SK-N-SH treated with all-trans-retinoic acid at 6 μM for 48 hours (cell line): ENCODE data around the gene TRIM15.

Experiments used
- ATAC-seq: fragments of 200-7000 bp; cut with Tn5 transposase; 3 replicates; pipeline ENCODE4 v1.9.1; 2020; ENCODE audit warnings: mild to moderate bottlenecking, moderate library complexity
- ARNTL ChIP-seq: fragments of 450-650 bp; formaldehyde crosslinking; IDR thresholded peaks from 2 replicates; pipeline ENCODE4 v1.5.0; 2020; ENCODE audit warnings: low read depth, mild to moderate bottlenecking, moderate library complexity, borderline replicate concordance
- BACH2 ChIP-seq: fragments of 250-450 bp; sonication (Bioruptor Pico); IDR thresholded peaks from 2 replicates; pipeline ENCODE4 v1.9.0; 2021; ENCODE audit warnings: mild to moderate bottlenecking, borderline replicate concordance
- CSDC2 ChIP-seq: fragments of 250-450 bp; sonication (Bioruptor Pico); IDR thresholded peaks from 2 replicates; pipeline ENCODE4 v1.5.0; 2020; ENCODE audit warnings: mild to moderate bottlenecking, moderate library complexity
- ESRRG ChIP-seq: fragments of 250-450 bp; sonication (Bioruptor Pico); IDR thresholded peaks from 2 replicates; pipeline ENCODE4 v1.6.1; 2021; ENCODE audit warnings: mild to moderate bottlenecking
- GLIS3 ChIP-seq: fragments of 250-450 bp; sonication (Bioruptor Pico); IDR thresholded peaks from 2 replicates; pipeline ENCODE4 v1.5.0; 2020; ENCODE audit warnings: mild to moderate bottlenecking, moderate library complexity
- ISL1 ChIP-seq: fragments of 250-450 bp; sonication (Bioruptor Pico); IDR thresholded peaks from 2 replicates; pipeline ENCODE4 v2.1.2; 2022; ENCODE audit warnings: mild to moderate bottlenecking, moderate library complexity
- OSR1 ChIP-seq: fragments of 250-450 bp; sonication (Bioruptor Pico); IDR thresholded peaks from 2 replicates; pipeline ENCODE4 v1.8.0; 2022; ENCODE audit warnings: moderate library complexity, mild to moderate bottlenecking, inconsistent platforms
- PPARA ChIP-seq: fragments of 250-450 bp; sonication (Bioruptor Pico); IDR thresholded peaks from 2 replicates; pipeline ENCODE4 v1.5.0; 2020; ENCODE audit warnings: mild to moderate bottlenecking, borderline replicate concordance
- RARB ChIP-seq: fragments of 250-450 bp; sonication (Bioruptor Pico); IDR thresholded peaks from 2 replicates; pipeline ENCODE4 v1.8.0; 2021; ENCODE audit warnings: mild to moderate bottlenecking, moderate library complexity
- SNAI2 ChIP-seq: fragments of 250-450 bp; sonication (Bioruptor Pico); IDR thresholded peaks from 2 replicates; pipeline ENCODE4 v1.5.0; 2020; ENCODE audit warnings: mild to moderate bottlenecking, moderate library complexity
- TCF4 ChIP-seq: fragments of 250-450 bp; sonication (Bioruptor Pico); IDR thresholded peaks from 2 replicates; pipeline ENCODE4 v1.8.0; 2021; ENCODE audit warnings: mild to moderate bottlenecking, moderate library complexity, borderline replicate concordance
- TOX ChIP-seq: fragments of 250-450 bp; sonication (Bioruptor Pico); IDR thresholded peaks from 2 replicates; pipeline ENCODE4 v1.8.0; 2021; ENCODE audit warnings: mild to moderate bottlenecking, moderate library complexity, borderline replicate concordance
- ZFP3 ChIP-seq: fragments of 250-450 bp; sonication (Bioruptor Pico); IDR thresholded peaks from 2 replicates; pipeline ENCODE4 v1.5.0; 2020; ENCODE audit warnings: mild to moderate bottlenecking, moderate library complexity
- ZFP30 ChIP-seq: fragments of 450-650 bp; formaldehyde crosslinking; IDR thresholded peaks from 2 replicates; pipeline ENCODE4 v1.5.0; 2022; ENCODE audit warnings: mild to moderate bottlenecking, moderate library complexity
- ZNF8 ChIP-seq: fragments of 450-650 bp; formaldehyde crosslinking; IDR thresholded peaks from 2 replicates; pipeline ENCODE4 v1.5.0; 2020; ENCODE audit warnings: mild to moderate bottlenecking, moderate library complexity
- TF ChIP-seq, protein P1 (sequence below): fragments of 250-450 bp; sonication (Bioruptor Pico); IDR thresholded peaks from 2 replicates; pipeline ENCODE4 v1.8.0; 2020; ENCODE audit warnings: mild to moderate bottlenecking, moderate library complexity, borderline replicate concordance
- TF ChIP-seq, protein P2 (sequence below): fragments of 250-450 bp; sonication (Bioruptor Pico); IDR thresholded peaks from 2 replicates; pipeline ENCODE4 v1.5.0; 2020; ENCODE audit warnings: mild to moderate bottlenecking, moderate library complexity
- TF ChIP-seq, protein P3 (sequence below): fragments of 250-450 bp; sonication (Bioruptor Pico); IDR thresholded peaks from 2 replicates; pipeline ENCODE4 v1.8.0; 2021; ENCODE audit warnings: low read depth, mild to moderate bottlenecking, moderate library complexity, borderline replicate concordance
- TF ChIP-seq, protein P4 (sequence below): fragments of 250-450 bp; sonication (Bioruptor Pico); IDR thresholded peaks from 2 replicates; pipeline ENCODE4 v1.5.1; 2021; ENCODE audit warnings: mild to moderate bottlenecking, moderate library complexity
- TF ChIP-seq, protein P5 (sequence below): fragments of 250-450 bp; sonication (Bioruptor Pico); IDR thresholded peaks from 2 replicates; pipeline ENCODE4 v1.5.1; 2020; ENCODE audit warnings: low read depth, mild to moderate bottlenecking, moderate library complexity

The TRIM15 gene

DNA sequence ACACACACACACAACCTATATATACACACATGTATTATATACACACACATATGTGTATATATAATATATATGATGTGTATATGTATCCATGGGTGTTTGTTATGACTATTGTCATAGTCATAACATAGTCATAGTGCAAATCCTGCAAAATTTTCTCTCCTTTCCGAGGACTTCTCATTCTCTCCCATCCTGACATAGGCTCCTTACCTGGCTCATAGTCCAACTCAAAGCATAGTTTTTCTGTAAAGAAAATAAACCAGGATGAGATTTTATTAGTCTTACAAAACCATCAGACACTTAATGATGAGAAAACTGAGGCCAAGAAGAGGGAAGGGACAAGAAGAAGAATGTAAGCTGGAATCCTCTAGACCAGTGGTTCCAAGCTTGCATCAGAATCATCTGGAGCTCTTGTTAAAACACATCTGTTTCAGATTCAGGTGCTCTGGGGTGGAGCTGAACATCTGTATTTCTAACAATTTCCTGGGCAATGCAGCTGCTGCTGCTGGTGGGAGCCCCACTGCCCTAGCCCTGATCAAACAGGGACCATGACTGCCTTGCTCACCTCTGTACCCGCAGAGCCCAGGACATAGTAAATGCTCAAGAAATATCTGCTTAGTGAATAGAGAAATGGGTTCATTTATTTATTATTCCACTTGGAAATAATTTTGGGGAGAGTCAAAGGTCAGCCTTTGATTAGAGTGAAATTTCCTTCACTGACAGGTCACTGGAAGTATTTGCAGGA, 7.7 kb upstream of the TRIM15 start:
- TF ChIP-seq OSR1 (no peak), RARB (CRISPR knock-in tag) (no peak), ISL1 (CRISPR knock-in tag) (no peak), SNAI2 (no peak), CSDC2 (CRISPR knock-in tag) (no peak), ARNTL (CRISPR knock-in tag) (no peak), PPARA (no peak), TCF4 (no peak), GLIS3 (CRISPR knock-in tag) (no peak), TOX (CRISPR knock-in tag) (no peak), ZFP30 (no peak), ZFP3 (no peak), ZNF8 (CRISPR knock-in tag) (no peak), BACH2 (CRISPR knock-in tag) (no peak), ESRRG (no peak)
- TF ChIP-seq, protein P1, sequence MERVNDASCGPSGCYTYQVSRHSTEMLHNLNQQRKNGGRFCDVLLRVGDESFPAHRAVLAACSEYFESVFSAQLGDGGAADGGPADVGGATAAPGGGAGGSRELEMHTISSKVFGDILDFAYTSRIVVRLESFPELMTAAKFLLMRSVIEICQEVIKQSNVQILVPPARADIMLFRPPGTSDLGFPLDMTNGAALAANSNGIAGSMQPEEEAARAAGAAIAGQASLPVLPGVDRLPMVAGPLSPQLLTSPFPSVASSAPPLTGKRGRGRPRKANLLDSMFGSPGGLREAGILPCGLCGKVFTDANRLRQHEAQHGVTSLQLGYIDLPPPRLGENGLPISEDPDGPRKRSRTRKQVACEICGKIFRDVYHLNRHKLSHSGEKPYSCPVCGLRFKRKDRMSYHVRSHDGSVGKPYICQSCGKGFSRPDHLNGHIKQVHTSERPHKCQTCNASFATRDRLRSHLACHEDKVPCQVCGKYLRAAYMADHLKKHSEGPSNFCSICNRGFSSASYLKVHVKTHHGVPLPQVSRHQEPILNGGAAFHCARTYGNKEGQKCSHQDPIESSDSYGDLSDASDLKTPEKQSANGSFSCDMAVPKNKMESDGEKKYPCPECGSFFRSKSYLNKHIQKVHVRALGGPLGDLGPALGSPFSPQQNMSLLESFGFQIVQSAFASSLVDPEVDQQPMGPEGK (CRISPR knock-in tag), result no peak
- TF ChIP-seq, protein P2, sequence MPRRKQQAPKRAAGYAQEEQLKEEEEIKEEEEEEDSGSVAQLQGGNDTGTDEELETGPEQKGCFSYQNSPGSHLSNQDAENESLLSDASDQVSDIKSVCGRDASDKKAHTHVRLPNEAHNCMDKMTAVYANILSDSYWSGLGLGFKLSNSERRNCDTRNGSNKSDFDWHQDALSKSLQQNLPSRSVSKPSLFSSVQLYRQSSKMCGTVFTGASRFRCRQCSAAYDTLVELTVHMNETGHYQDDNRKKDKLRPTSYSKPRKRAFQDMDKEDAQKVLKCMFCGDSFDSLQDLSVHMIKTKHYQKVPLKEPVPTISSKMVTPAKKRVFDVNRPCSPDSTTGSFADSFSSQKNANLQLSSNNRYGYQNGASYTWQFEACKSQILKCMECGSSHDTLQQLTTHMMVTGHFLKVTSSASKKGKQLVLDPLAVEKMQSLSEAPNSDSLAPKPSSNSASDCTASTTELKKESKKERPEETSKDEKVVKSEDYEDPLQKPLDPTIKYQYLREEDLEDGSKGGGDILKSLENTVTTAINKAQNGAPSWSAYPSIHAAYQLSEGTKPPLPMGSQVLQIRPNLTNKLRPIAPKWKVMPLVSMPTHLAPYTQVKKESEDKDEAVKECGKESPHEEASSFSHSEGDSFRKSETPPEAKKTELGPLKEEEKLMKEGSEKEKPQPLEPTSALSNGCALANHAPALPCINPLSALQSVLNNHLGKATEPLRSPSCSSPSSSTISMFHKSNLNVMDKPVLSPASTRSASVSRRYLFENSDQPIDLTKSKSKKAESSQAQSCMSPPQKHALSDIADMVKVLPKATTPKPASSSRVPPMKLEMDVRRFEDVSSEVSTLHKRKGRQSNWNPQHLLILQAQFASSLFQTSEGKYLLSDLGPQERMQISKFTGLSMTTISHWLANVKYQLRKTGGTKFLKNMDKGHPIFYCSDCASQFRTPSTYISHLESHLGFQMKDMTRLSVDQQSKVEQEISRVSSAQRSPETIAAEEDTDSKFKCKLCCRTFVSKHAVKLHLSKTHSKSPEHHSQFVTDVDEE, result no peak
- TF ChIP-seq, protein P3, sequence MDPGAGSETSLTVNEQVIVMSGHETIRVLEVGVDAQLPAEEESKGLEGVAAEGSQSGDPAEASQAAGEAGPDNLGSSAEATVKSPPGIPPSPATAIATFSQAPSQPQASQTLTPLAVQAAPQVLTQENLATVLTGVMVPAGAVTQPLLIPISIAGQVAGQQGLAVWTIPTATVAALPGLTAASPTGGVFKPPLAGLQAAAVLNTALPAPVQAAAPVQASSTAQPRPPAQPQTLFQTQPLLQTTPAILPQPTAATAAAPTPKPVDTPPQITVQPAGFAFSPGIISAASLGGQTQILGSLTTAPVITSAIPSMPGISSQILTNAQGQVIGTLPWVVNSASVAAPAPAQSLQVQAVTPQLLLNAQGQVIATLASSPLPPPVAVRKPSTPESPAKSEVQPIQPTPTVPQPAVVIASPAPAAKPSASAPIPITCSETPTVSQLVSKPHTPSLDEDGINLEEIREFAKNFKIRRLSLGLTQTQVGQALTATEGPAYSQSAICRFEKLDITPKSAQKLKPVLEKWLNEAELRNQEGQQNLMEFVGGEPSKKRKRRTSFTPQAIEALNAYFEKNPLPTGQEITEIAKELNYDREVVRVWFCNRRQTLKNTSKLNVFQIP, result no peak
- TF ChIP-seq, protein P4, sequence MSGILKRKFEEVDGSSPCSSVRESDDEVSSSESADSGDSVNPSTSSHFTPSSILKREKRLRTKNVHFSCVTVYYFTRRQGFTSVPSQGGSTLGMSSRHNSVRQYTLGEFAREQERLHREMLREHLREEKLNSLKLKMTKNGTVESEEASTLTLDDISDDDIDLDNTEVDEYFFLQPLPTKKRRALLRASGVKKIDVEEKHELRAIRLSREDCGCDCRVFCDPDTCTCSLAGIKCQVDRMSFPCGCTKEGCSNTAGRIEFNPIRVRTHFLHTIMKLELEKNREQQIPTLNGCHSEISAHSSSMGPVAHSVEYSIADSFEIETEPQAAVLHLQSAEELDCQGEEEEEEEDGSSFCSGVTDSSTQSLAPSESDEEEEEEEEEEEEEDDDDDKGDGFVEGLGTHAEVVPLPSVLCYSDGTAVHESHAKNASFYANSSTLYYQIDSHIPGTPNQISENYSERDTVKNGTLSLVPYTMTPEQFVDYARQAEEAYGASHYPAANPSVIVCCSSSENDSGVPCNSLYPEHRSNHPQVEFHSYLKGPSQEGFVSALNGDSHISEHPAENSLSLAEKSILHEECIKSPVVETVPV (CRISPR knock-in tag), result no peak
- TF ChIP-seq, protein P5, sequence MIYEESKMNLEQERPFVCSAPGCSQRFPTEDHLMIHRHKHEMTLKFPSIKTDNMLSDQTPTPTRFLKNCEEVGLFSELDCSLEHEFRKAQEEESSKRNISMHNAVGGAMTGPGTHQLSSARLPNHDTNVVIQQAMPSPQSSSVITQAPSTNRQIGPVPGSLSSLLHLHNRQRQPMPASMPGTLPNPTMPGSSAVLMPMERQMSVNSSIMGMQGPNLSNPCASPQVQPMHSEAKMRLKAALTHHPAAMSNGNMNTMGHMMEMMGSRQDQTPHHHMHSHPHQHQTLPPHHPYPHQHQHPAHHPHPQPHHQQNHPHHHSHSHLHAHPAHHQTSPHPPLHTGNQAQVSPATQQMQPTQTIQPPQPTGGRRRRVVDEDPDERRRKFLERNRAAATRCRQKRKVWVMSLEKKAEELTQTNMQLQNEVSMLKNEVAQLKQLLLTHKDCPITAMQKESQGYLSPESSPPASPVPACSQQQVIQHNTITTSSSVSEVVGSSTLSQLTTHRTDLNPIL (CRISPR knock-in tag), result no peak
- ATAC-seq, result no peak

DNA sequence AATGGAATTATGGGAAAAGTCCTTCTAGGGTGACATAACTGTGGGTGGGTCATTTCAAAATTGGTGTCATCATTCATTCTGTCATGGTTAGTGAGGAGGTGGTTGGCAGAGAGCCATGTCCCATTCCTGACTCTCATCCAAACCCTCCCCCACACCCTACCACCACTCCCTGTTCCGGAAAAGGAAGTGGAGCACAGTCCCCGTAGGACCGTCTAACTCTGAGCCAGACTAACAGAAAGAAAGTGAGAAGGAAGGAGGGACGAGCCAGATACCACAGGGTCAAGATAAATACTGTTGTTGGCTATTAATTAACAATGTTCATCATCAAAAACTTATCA, 7.1 kb upstream of the TRIM15 start:
- no peak for ATAC-seq
- TF ChIP-seq TOX (CRISPR knock-in tag) (no peak), ISL1 (CRISPR knock-in tag) (no peak), ZNF8 (CRISPR knock-in tag) (no peak), GLIS3 (CRISPR knock-in tag) (no peak), CSDC2 (CRISPR knock-in tag) (no peak), SNAI2 (no peak), TCF4 (no peak), ESRRG (no peak), PPARA (no peak), ARNTL (CRISPR knock-in tag) (no peak), OSR1 (no peak)
- TF ChIP-seq, protein P1 (CRISPR knock-in tag), result no peak
- TF ChIP-seq, protein P3, result no peak
- TF ChIP-seq, protein P2, result no peak
- TF ChIP-seq, protein P5 (CRISPR knock-in tag), result no peak
